Loucy (cell line): ENCODE results near the gene NRG3.

Source experiments
- CTCF ChIP-seq: fragments of 200-600 bp; sonication (generic); conservative IDR thresholded peaks from 2 replicates; pipeline ENCODE4 v1.5.1; 2014; ENCODE audit warnings: mild to moderate bottlenecking, antibody characterized with exemption, low read length
- EZH2phosphoT487 ChIP-seq: fragments of 200-600 bp; IDR thresholded peaks from 2 replicates; pipeline ENCODE4 v1.6.1; 2018; ENCODE audit warnings: antibody characterized with exemption, mild to moderate bottlenecking, moderate library complexity, borderline replicate concordance

GRCh38 chr10:82440775-82441174 is 565.8 kb downstream of the NRG3 start:
- TF ChIP-seq CTCF = no peak
- TF ChIP-seq EZH2phosphoT487 = no peak
